IMR-90 (cell line): ENCODE measurements around the gene TBCD. TPM values are rescaled to one million over a fixed set of nuclear protein-coding genes. Genes with fewer than 3 reads are reported as not detected.

Source experiments
- ATAC-seq: fragments of 200-7000 bp; cut with Tn5 transposase; 2 replicates; pipeline ENCODE4 v1.9.1; 2020; ENCODE audit warnings: low read depth, mild to moderate bottlenecking, moderate library complexity
- BruUV-seq: library from RNA; stranded (reverse); fragments of 400-500 nt; replicated peaks from 2 replicates; lab custom pipeline; 2021; lab: Mats Ljungman, UMichigan
- CTCF ChIA-PET: fragments of 300-600 bp; formaldehyde crosslinking; extraction: SDS; loops from one replicate; lab custom pipeline; 2021; ENCODE audit warnings: antibody characterized with exemption; lab: Yijun Ruan, JAX
- POLR2A ChIA-PET: fragments of 300-600 bp; sonication (Branson Sonifier 250); formaldehyde crosslinking; loops from one replicate; lab custom pipeline; 2022; ENCODE audit warnings: antibody characterized with exemption; ENCODE audit not compliant: unreplicated experiment; lab: Charles Lee
- DNase-seq: peaks from one replicate; pipeline ENCODE4 v3.0.0; 2013
- H2AFZ ChIP-seq: replicated peaks from 2 replicates; pipeline ENCODE3; 2013; ENCODE audit warnings: low read length, mild to moderate bottlenecking; ENCODE audit not compliant: poor library complexity
- H2AK5ac ChIP-seq: 2 replicates; pipeline ENCODE4 v1.6.1; 2013; ENCODE audit warnings: low read depth, low read length, inconsistent platforms
- H2AK9ac ChIP-seq: replicated peaks from 2 replicates; pipeline ENCODE3; 2013; ENCODE audit warnings: mild to moderate bottlenecking, low read depth, low read length, moderate library complexity; ENCODE audit not compliant: poor library complexity
- H2BK120ac ChIP-seq: 2 replicates; pipeline ENCODE4 v1.6.1; 2013; ENCODE audit warnings: low read depth, low read length, inconsistent platforms
- H2BK15ac ChIP-seq: 3 replicates; pipeline ENCODE4 v1.6.1; 2013; ENCODE audit warnings: low read depth, low read length, inconsistent platforms
- H2BK20ac ChIP-seq: 2 replicates; pipeline ENCODE4 v1.6.1; 2013; ENCODE audit warnings: low read depth, mild to moderate bottlenecking, inconsistent platforms, low read length, moderate library complexity
- H2BK5ac ChIP-seq: 2 replicates; pipeline ENCODE4 v1.6.1; 2013; ENCODE audit warnings: mild to moderate bottlenecking, low read depth, low read length, inconsistent platforms; ENCODE audit not compliant: poor library complexity, severe bottlenecking
- H3K14ac ChIP-seq: replicated peaks from 2 replicates; pipeline ENCODE4 v1.6.1; 2013; ENCODE audit warnings: low read depth, low read length, inconsistent platforms
- H3K18ac ChIP-seq: 2 replicates; pipeline ENCODE4 v1.6.1; 2013; ENCODE audit warnings: low read depth, low read length, control low read depth
- H3K23ac ChIP-seq: 2 replicates; pipeline ENCODE4 v1.6.1; 2013; ENCODE audit warnings: low read depth, low read length, inconsistent platforms
- H3K27ac ChIP-seq: 2 replicates; pipeline ENCODE4 v1.5.1; 2013; ENCODE audit warnings: mild to moderate bottlenecking, control low read depth, low read length; ENCODE audit not compliant: insufficient read depth
- H3K27me3 ChIP-seq: 2 replicates; pipeline ENCODE4 v1.6.1; 2013; ENCODE audit warnings: low read length; ENCODE audit not compliant: control insufficient read depth, insufficient read depth
- H3K36me3 ChIP-seq: 2 replicates; pipeline ENCODE4 v1.6.1; 2013; ENCODE audit warnings: low read length, mixed read lengths; ENCODE audit not compliant: control insufficient read depth, insufficient read depth
- H3K4ac ChIP-seq: 2 replicates; pipeline ENCODE4 v1.6.1; 2013; ENCODE audit warnings: low read depth, low read length, inconsistent platforms
- H3K4me1 ChIP-seq: 2 replicates; pipeline ENCODE4 v1.6.1; 2013; ENCODE audit warnings: low read length, mixed read lengths; ENCODE audit not compliant: control insufficient read depth, insufficient read depth
- H3K4me2 ChIP-seq: 2 replicates; pipeline ENCODE4 v1.6.1; 2013; ENCODE audit warnings: low read depth, mild to moderate bottlenecking, control low read depth, low read length, moderate library complexity
- H3K4me3 ChIP-seq: 2 replicates; pipeline ENCODE4 v1.5.1; 2013; ENCODE audit warnings: low read depth, mild to moderate bottlenecking, control low read depth, low read length, moderate library complexity; ENCODE audit not compliant: insufficient read depth
- H3K56ac ChIP-seq: 2 replicates; pipeline ENCODE4 v1.6.1; 2013; ENCODE audit warnings: low read length, inconsistent platforms; ENCODE audit not compliant: insufficient read depth; ENCODE audit errors: extremely low read depth
- H3K79me1 ChIP-seq, 2 experiments: 2 replicates each; pipeline ENCODE4 v1.6.1; 2013; ENCODE audit warnings: low read length in 2 of 2, inconsistent platforms in 1 of 2, low read depth in 1 of 2
- H3K9ac ChIP-seq: 2 replicates; pipeline ENCODE4 v1.6.1; 2013; ENCODE audit warnings: low read depth, low read length, control low read depth
- H3K9me1 ChIP-seq: 2 replicates; pipeline ENCODE4 v1.6.1; 2013; ENCODE audit warnings: low read length, inconsistent platforms; ENCODE audit not compliant: insufficient read depth
- H3K9me3 ChIP-seq: 2 replicates; pipeline ENCODE4 v1.6.1; 2013; ENCODE audit warnings: low read length; ENCODE audit not compliant: control insufficient read depth, insufficient read depth
- H4K20me1 ChIP-seq: 2 replicates; pipeline ENCODE4 v1.6.1; 2013; ENCODE audit warnings: low read length, inconsistent platforms; ENCODE audit not compliant: insufficient read depth
- H4K5ac ChIP-seq: 2 replicates; pipeline ENCODE4 v1.6.1; 2013; ENCODE audit warnings: mild to moderate bottlenecking, low read depth, low read length, control low read depth
- H4K8ac ChIP-seq, 2 experiments: 2 replicates each; pipeline ENCODE4 v1.6.1; 2013; ENCODE audit warnings: low read depth in 2 of 2, low read length in 2 of 2, control low read depth in 1 of 2, inconsistent platforms in 1 of 2
- H4K91ac ChIP-seq: 2 replicates; pipeline ENCODE4 v1.6.1; 2013; ENCODE audit warnings: low read depth, low read length, inconsistent platforms; ENCODE audit not compliant: insufficient read depth
- CHD1 ChIP-seq: IDR thresholded peaks from 2 replicates; pipeline ENCODE4 v1.6.1; 2012; ENCODE audit warnings: low read depth, low read length, improper control_type of control experiment
- CTCF ChIP-seq: conservative IDR thresholded peaks from 2 replicates; pipeline ENCODE4 v1.5.1; 2012; ENCODE audit warnings: mild to moderate bottlenecking, low read depth, low read length, improper control_type of control experiment
- ELK1 ChIP-seq: fragments of 150-350 bp; IDR thresholded peaks from 2 replicates; pipeline ENCODE4 v1.6.1; 2016; ENCODE audit warnings: low read depth, mild to moderate bottlenecking, low read length, moderate library complexity, borderline replicate concordance
- MAZ ChIP-seq: IDR thresholded peaks from 2 replicates; pipeline ENCODE4 v1.6.1; 2012; ENCODE audit warnings: low read depth, mild to moderate bottlenecking, low read length, improper control_type of control experiment, moderate library complexity, borderline replicate concordance
- WGBS, 2 experiments: methylation state at CpG; one replicate each; pipeline versions ENCODE4 v1.1.5 to v1.1.7; 2013; ENCODE audit warnings: missing lambda C conversion rate in 2 of 2; ENCODE audit not compliant: insufficient read length in 1 of 2; ENCODE audit errors: extremely low coverage in 2 of 2; 5-methylcytosine and 5-hydroxymethylcytosine counted together
- dilution Hi-C: fragments of 300-500 bp; cut with HindIII; formaldehyde crosslinking; loops from one replicate; pipeline ENCODE4 v1.14.3; 2018; ENCODE audit warnings: low sequenced_read_pairs; ENCODE audit not compliant: unreplicated experiment
- in situ Hi-C: fragments of 300-500 bp; cut with MboI; formaldehyde crosslinking; loops from 3 replicates; pipeline ENCODE4 v1.14.3; 2019; ENCODE audit warnings: low sequenced_read_pairs, inconsistent platforms, mixed read lengths
- intact Hi-C: fragments of 100-400 bp; cut with micrococcal nuclease; formaldehyde crosslinking; loops from 2 replicates; pipeline ENCODE4 v1.10.0; 2022
- polyA plus RNA-seq, 3 experiments: library from polyadenylated mRNA; depleted of rRNA; stranded (reverse); fragments of >200 nt; gene quantifications; 2 replicates each; pipeline ENCODE4 v1.2.3, GENCODE V29; 2012; ENCODE audit warnings: low replicate concordance in 1 of 3
- total RNA-seq: library from RNA; depleted of rRNA; stranded (reverse); fragments of >200 nt; gene quantifications from 2 replicates; pipeline ENCODE4 v1.2.3, GENCODE V29; 2012

Gene TBCD
- total and polyA plus RNA-seq, 2 of the 4 experiments (the other 2 are of a cell fraction): 21.9 to 54.5 TPM

- no TSS peak for BruUV-seq
- no peaks in the 10 kb centered on the region for H3K9me3 ChIP-seq
- H2BK120ac ChIP-seq: no peak overlapping the region
- H3K79me1 ChIP-seq: peaks cover 4 to 51% of the 10 kb centered on the region in 2 experiments
- no peak overlapping the region for H3K4me3 ChIP-seq
- H2BK5ac ChIP-seq: no peak overlapping the region
- in situ Hi-C loops: no loop called here
- no peak overlapping the region for H2BK20ac ChIP-seq
- intact Hi-C loops: no loop called here
- peaks cover 16% of the 10 kb centered on the region for H3K4me1 ChIP-seq
- no peak overlapping the region for H3K56ac ChIP-seq
- peaks cover 13% of the 10 kb centered on the region for H3K36me3 ChIP-seq
- H3K18ac ChIP-seq: no peak overlapping the region
- H3K23ac ChIP-seq: no peak overlapping the region
- POLR2A ChIA-PET: no interaction called here
- no peak overlapping the region for H3K27ac ChIP-seq
- no peak overlapping the region for H2AFZ ChIP-seq
- H2BK15ac ChIP-seq: no peak overlapping the region
- TF ChIP-seq CHD1: no peak
- no peak for TF ChIP-seq MAZ
- no peak for TF ChIP-seq ELK1
- no peak for TF ChIP-seq CTCF
- H2AK5ac ChIP-seq: no peak overlapping the region
- WGBS, 2 experiments: 88% methylated on average over 15 of the region's 21 CpGs; no CpG with 5 or more reads in 1 of the 2 experiments
- no peak overlapping the region for H4K5ac ChIP-seq
- CTCF ChIA-PET: no interaction called here
- H4K20me1 ChIP-seq: peaks cover 7% of the 10 kb centered on the region
- H2AK9ac ChIP-seq: no peak overlapping the region
- H3K9me1 ChIP-seq: peaks cover 11% of the 10 kb centered on the region
- H3K4ac ChIP-seq: no peak overlapping the region
- H3K14ac ChIP-seq: no peak overlapping the region
- H3K9ac ChIP-seq: no peak overlapping the region
- dilution Hi-C loops: no loop called here
- no peaks in the 10 kb centered on the region for H3K27me3 ChIP-seq
- no peak overlapping the region for H3K4me2 ChIP-seq
- DNase-seq: no peak
- H4K91ac ChIP-seq: no peak overlapping the region
- no peak overlapping the region for H4K8ac ChIP-seq
- no peak for ATAC-seq
Observed at GRCh38 chr17:82868715-82869131, 116.9 kb downstream of the TBCD start.
